ENCODE data around the gene SH2D1A.
A peak's percentile ranks its signal among the peaks of the same experiment; 100 is the strongest.
"Not testable (repeated sequence)": the region's sequence is repeated elsewhere in the genome, so short reads cannot be mapped to it uniquely, and the experiment has no call there.

The SH2D1A gene

GRCh38 chrX:124346117-124346876 lies at the start of gene SH2D1A:
Gene SH2D1A (plus strand): TSS chrX:124346563. CDS start chrX:124346643, 80 bp downstream.
- no peak for DNase-seq (ENCODE audit: low read depth in 2 of 2, low spot score in 1 of 2)

DNA sequence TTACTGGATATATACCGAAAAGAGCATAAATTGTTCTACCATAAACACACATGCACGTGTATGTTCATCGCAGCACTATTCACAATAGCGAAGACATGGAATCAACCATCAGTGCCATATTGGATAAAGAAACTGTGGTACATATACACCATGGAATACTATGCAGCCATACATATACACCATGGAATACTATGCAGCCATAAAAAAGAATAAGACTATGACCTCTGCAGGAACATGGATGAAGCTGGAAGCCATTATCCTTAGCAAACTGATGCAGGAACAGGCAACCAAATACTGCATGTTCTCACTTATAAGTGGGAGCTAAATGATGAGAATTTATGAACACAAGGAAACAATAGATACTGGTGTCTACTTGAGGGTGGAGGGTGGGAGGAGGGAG lies 47.0 kb upstream of the SH2D1A start:
- not testable (repeated sequence) for DNase-seq (ENCODE audit: low read depth in 2 of 2, low spot score in 1 of 2)

DNA sequence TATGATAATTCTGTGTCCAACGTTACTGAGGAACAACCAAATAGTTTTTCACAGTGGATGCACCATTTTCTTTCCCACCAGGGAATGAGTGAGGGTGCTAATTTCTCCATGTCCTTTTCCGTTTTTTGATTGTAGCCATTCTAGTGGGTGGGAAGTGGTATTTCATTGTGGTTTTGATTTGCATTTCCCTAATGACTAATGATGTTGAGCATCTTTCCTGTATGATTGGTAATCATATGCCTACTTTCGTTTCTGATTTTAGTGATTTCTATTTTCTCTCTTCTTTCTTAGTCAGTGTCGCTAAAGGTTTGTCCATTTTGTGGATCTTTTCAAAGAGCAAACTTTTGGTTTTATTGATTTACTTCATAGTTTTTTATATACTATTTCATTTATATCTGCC lies 46.0 kb upstream of the SH2D1A start:
- DNase-seq (ENCODE audit: low read depth in 2 of 2, low spot score in 1 of 2) = no peak

- no peak for DNase-seq (ENCODE audit: low read depth in 2 of 2, low spot score in 1 of 2)
Observed at GRCh38 chrX:124307253-124307907, 39.0 kb upstream of the SH2D1A start.

DNA sequence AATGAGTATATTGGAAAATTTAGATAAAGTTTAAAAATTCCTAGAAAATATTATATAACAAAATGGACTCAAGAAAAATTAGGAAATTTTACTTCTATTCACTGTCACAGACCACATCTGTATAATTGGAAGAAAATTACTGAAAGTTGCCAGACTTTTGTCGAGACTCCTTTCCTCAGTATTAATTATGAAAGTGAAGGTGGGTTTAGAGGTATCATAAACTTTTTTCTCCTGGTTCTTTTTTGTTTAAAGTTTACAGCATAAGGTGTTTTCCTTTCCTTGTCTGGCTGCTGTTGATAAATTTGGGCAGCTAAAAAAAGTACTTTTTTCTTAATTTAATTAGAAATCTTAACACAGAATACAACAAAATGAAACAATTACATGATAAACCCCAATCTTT lies 20.6 kb upstream of the SH2D1A start:
- no peak for DNase-seq (ENCODE audit: low read depth in 2 of 2, low spot score in 1 of 2)

- no peak for DNase-seq (ENCODE audit: low read depth in 2 of 2, low spot score in 1 of 2)
Observed at GRCh38 chrX:124328765-124329164, 17.6 kb upstream of the SH2D1A start.

DNA sequence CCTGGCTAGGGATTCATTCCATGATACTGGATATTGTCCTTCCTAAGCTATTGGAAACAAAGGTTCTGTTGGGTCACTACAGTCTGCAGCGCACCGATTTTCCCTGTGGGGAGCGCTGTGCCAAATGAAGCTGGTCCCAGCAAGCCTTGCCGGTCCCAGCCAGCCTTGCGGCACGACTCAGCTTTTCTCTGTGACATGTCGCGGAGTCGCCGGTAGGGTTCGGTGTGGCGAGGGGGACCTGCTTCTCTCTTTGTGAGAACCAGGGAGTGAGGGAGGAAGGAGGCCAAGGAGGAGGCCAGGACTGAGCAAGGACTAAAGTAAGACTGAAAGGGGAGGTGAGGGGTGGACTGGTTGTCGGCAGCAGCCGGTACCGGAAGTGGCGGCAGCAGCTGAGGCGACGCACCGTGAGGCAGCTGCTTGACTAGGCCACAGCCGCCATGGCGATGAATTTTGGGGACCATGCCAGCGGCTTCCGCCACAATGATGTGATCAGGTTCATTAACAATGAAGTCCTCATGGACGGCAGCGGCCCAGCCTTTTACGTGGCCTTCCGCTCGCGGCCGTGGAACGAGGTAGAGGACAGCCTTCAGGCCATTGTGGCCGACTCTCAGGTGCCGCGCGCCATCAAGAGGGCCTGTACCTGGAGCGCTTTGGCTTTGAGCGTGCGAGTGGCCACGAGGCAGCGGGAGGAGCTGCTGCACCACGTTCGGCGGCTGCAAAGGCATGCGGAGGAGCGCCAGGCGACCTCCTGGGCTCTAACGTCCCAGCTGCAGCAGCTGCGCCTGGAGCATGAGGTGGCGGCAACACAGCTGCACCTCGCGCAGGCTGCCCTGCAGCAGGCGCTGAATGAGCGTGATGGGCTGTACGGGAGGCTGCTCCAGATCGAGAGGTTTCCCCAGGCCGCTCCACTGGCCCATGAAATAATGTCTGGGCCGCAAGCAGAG lies 13.6 kb upstream of the SH2D1A start, which contains the start of gene TEX13D:
TEX13D (plus strand) TSS at position 180 of the 944 bp plus-strand sequence; CDS start at position 438, 258 bp downstream.
- DNase-seq (ENCODE audit: low read depth in 2 of 2, low spot score in 1 of 2) = no peak

GRCh38 chrX:124333862-124334261 lies 12.5 kb upstream of the SH2D1A start:
- no peak for DNase-seq (ENCODE audit: low read depth in 2 of 2, low spot score in 1 of 2)

- DNase-seq (ENCODE audit: low read depth in 2 of 2, low spot score in 1 of 2) = not testable (repeated sequence)
Observed at GRCh38 chrX:124334555-124334954, 11.8 kb upstream of the SH2D1A start.

GRCh38 chrX:124335598-124335997 lies 10.8 kb upstream of the SH2D1A start:
- DNase-seq (ENCODE audit: low read depth in 2 of 2, low spot score in 1 of 2) = no peak

DNA sequence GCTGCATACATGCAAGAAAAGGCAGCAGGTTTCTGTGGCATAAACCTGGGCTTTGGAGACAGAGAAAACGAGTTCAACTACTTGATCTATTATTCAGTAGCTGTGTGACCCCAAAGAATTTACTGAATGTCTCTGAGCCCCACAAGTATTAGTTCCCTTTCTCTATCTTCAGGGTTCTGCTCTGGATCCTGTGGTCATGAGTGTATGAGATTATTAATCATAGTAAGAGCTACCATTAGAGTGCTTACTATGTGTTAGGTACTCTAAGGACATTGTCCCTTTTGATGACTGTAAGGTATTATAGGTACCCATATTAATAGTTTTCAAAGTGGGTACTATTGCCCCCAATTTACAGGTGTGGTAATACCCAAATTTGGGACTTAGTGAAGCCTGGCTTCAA lies 8.4 kb upstream of the SH2D1A start:
- DNase-seq (ENCODE audit: low read depth in 2 of 2, low spot score in 1 of 2) = no peak

- peak in 1 of 2 donors; percentile 8 for DNase-seq (ENCODE audit: low read depth in 2 of 2, low spot score in 1 of 2)
Observed at GRCh38 chrX:124338733-124339514, 7.4 kb upstream of the SH2D1A start.

DNA sequence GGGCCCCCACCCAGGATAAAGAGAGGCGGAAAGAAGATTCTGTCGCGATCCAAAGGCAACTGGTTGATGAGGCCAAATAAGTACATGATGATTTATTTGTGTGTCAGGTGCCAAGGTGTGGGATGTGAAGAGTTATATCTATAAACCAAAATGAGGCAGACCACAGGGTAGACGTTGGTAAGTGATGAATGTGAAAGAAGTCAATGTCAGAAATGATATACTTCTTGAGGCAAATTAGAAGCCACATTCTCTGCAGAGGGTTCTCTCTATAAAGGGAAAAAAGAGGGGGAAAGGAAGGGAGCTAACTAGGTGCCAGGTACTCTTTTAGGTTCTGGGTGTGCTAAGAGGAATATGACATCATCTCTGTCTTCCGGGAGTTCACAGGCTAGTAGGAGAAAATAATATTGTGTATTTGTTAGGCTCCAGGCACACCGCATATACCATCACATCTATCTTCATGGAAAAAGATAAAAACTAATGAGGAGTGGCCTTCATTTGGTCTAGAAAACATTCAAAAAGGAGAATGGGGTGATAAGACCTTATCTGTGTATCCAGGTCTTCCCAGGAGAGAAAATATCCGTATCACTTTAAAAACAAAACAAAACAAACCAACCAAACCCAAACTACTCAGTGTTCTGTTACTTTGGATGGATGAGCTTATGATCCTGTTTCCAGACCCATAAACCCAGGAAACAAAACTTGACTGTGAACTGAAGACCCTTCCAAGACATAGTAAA lies 4.8 kb upstream of the SH2D1A start:
- no peak for DNase-seq (ENCODE audit: low read depth in 2 of 2, low spot score in 1 of 2)

DNA sequence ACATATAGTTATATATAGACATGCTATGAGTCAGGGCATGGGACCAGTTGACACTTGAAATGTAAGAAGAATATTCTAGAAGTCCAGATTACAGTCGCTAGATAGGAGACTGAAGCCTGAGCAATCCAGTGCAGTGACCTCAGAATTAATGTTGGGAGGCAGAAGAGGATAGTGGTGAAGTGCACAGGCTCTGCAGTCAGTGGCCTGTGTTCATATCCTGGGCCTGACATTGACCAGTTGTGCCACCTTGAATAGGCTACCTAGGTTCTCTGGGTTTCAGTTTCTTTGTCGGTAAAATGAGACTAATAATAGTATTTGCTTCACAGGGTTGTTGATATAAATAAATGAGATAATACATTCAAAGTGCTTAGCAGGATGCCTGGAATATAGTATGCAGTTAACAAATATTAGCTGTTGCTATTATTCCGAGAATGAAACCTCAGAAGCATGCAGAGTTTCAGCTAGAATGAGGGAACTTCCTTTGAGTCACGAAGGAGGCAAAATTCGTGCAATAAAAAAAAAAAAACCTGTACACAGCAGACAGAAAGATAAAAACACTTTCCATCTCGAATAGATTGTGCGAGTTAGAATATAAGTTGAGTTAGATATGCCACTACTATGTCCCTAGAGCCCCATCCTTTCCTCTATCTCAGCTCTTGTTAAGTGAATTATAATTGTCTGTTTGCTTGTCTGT lies 4.0 kb upstream of the SH2D1A start:
- DNase-seq (ENCODE audit: low read depth in 2 of 2, low spot score in 1 of 2) = no peak

- no peak for DNase-seq (ENCODE audit: low read depth in 2 of 2, low spot score in 1 of 2)
Observed at GRCh38 chrX:124343016-124343415, 3.3 kb upstream of the SH2D1A start.

- no peak for DNase-seq (ENCODE audit: low read depth in 2 of 2, low spot score in 1 of 2)
Observed at GRCh38 chrX:124344246-124344645, 2.1 kb upstream of the SH2D1A start.

DNA sequence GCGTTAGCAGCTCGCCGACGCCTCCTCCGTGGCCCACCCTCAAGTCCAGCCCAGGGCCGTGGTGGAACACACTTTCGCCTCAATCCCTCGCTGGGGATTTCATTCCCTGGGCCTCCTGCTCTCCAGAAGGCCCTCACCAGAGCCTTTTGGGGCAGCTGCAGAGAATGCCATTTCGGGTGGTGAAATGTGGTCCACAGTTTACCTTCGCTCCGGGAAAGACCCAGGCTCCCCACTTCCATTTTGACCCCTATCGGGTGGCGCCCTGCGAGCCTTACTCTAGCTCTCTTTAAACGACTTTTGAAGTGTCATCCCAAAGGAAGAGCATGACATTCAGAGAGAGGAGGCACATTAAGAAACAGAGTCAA lies 496 bp downstream of the SH2D1A start:
- no peak for DNase-seq (ENCODE audit: low read depth in 2 of 2, low spot score in 1 of 2)

- peak in 1 of 2 donors; percentile 35 for DNase-seq (ENCODE audit: low read depth in 2 of 2, low spot score in 1 of 2)
Observed at GRCh38 chrX:124347242-124347641, 879 bp downstream of the SH2D1A start.

GRCh38 chrX:124348182-124348581 lies 1.8 kb downstream of the SH2D1A start:
- DNase-seq (ENCODE audit: low read depth in 2 of 2, low spot score in 1 of 2) = no peak

Data from stimulated activated CD8-positive, alpha-beta memory T cell treated with anti-CD3 and anti-CD28 coated beads, Interleukin-4, amount 100 ng/mL, for 4 hours (primary cell).